Left cardiac atrium (tissue), 4 donors: ENCODE data around the gene MMS19. TPM values are rescaled to one million over a fixed set of nuclear protein-coding genes. Genes with fewer than 3 reads are reported as not detected.
"Not testable (repeated sequence)": the region's sequence is repeated elsewhere in the genome, so short reads cannot be mapped to it uniquely, and the experiment has no call there.

Experiments
- ATAC-seq, 2 donors: fragments of 200-7000 bp; cut with Tn5 transposase; one replicate each; pipeline ENCODE4 v1.9.1; 2020; ENCODE audit warnings: mild to moderate bottlenecking in 2 of 2, moderate library complexity in 2 of 2
- DNase-seq: peaks from one replicate; pipeline ENCODE4 v3.0.0-alpha.2; 2020
- intact Hi-C, 2 donors: fragments of 100-400 bp; cut with DNase I; formaldehyde crosslinking; loops; one replicate each; pipeline versions ENCODE4 v1.14.1 to v1.15.1; 2022 to 2023
- total RNA-seq, 2 donors: library from RNA; stranded (reverse); fragmentation: NEBNext Ultra II Directional; extraction: Animal tissue kit (Norgen Biotek cat#: 25700); gene quantifications; one replicate each; pipeline ENCODE4 v1.2.1, GENCODE V29; 2021
- donor health status: DM: no; HTN: yes; CAD: no.
- donor health status: DM: no; HTN: yes; CAD: no; lungs with severe emphysema.
- donor health status: DM: yes; HTN: yes; CAD: no.
- donor health status: Dilated cardiomyopathy.

Gene MMS19
- total RNA-seq, 2 donors from 2014 or later, result 31.9 to 34.0 TPM

DNA sequence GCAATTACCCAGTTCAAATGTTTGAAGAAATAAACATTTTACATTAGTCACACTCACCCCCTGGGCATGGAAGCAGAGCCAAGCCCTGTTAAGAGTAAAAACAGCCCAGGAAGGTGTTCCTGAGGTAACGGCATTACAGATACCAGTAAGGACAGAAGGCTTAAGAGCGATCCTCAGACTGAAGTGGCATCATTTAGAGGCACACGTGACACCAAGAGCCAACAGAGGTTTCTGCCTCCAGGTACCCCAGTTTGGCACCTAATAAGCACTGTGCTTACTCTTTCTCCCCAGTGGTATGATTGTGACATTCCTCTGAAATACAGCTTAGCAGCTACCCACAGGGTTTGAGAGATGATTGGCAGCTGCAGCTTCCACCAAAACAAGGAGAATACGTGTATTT, 17.2 kb downstream of the MMS19 start:
- ATAC-seq, result no peak
- intact Hi-C loops, result no loop called here
- no peak for DNase-seq

DNA sequence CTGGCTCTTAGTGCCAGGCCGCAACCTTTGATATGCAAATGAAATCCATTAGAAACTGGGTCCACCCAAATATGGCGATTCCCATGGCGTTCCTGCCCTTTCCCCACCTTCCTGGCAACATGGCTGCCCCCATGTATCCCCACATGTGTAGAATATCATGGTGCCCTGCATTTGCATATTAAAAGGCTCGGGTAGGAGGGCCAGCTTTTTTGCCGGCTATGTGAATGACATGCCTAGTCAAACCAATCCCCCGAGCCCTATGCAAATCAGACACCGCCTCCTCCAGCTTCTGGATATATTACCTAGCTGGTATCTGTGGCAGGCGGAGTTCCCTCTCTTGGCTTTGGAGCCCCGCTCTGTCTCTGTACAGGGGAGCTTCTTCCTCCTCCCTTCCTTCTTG, 18.3 kb downstream of the MMS19 start:
- intact Hi-C loops, result no loop called here
- DNase-seq (no peak), ATAC-seq (no peak)

DNA sequence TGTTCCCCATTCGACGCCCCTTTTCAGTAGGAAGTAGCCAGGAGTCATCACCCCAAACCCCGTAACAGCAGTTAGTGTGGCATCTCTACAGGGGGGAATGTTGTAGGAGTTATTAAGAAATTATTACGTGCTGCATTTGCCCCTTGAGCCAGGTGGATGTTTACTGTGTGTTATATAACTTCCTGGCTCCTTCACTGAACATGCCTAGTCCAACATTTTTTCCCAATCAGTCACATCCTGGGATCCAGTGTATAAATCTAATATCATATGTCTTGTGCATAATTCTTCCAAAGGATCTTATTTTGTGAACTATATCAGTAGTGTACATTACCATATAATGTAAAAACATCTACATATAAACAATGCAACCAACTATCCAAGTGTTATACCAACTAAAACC, 18.8 kb downstream of the MMS19 start:
- ATAC-seq, intact Hi-C loops, DNase-seq: not testable (repeated sequence)

DNA sequence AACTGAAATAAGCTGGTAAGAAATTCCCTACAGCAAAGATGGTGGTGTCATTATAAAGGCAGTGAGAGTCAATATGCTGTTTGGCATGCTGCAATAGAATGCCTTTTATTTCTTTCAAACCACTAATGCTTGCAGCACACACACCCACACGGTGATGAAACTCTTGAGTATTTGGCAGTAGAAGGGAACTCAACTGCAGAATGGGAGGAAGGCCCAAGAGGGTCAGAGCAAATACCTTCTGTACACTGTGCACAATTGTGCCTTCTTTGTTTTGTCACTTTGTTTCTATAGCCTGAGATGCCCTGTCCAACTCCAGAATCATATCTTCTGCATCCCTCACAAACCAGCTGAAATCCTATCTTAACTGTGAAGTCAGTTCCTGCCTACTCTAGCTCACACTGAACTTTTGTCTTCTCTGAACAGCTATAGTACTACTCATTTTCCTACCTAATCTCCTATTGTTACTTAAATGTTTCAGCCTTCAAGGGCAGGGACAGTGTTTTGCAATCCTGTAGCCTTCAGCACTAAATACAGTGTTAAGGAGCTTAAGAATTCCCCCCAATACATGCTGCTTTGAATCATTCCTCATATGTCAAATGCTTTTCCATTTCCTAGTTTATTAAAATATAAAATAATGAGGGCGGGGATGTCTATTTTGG, 22.2 kb downstream of the MMS19 start:
- ATAC-seq, result peak; percentile 82 to 83
- DNase-seq, result no peak
- intact Hi-C loops, result no loop called here

- DNase-seq (no peak), ATAC-seq (no peak)
- intact Hi-C loops, result no loop called here
Measured at GRCh38 chr10:97474918-97475317, 23.3 kb downstream of the MMS19 start.

- not testable (repeated sequence) for DNase-seq, ATAC-seq
- intact Hi-C loops, result loop anchor here (5.0 to 10.0 kb wide), 3 partner anchors 84 to 146 kb away; no protein-coding TSS in a partner anchor
Measured at GRCh38 chr10:97468781-97469180, 29.4 kb downstream of the MMS19 start.

DNA sequence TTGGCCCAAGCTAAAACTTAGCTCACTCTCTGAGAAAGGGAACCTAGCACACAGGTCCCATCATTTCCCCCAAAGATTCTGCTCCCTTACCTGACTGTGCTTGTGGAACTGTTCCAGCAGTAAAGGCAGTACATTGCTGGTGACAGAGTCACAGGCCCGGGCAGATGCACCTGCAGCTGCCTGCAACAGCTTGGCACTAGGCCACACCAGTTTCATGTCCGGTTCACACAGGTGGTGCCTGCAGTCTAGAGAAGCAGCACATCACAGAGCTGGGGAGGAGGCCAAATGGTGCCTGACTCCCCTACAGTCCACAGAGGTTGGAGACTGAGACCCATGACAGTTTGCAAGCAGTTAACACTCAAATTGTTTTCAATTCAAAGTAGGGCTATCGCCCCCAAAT, 30.1 kb downstream of the MMS19 start:
- DNase-seq (no peak), ATAC-seq (no peak)
- intact Hi-C loops, result loop anchor here (5.0 to 10.0 kb wide), 3 partner anchors 84 to 147 kb away; no protein-coding TSS in a partner anchor

GRCh38 chr10:97466755-97467154, 31.5 kb downstream of the MMS19 start:
- no peak for ATAC-seq
- intact Hi-C loops, result loop anchor here (5.0 to 10.0 kb wide), 3 partner anchors 86 to 148 kb away; no protein-coding TSS in a partner anchor

GRCh38 chr10:97465982-97466381, 32.2 kb downstream of the MMS19 start:
- intact Hi-C loops, result loop anchor here (5.0 to 10.0 kb wide), 3 partner anchors 86 to 149 kb away; no protein-coding TSS in a partner anchor
- ATAC-seq (no peak), DNase-seq (no peak)

More at GRCh38 chr10:97466755-97467154, 31.5 kb downstream of the MMS19 start:
- DNase-seq, result no peak

GRCh38 chr10:97464226-97464625, 34.0 kb downstream of the MMS19 start:
- ATAC-seq (no peak), DNase-seq (no peak)
- intact Hi-C loops, result loop anchor here in 1 of 2 donors (5.0 to 10.0 kb wide), 2 partner anchors 78 to 151 kb away; no protein-coding TSS in a partner anchor

- DNase-seq, result no peak
- peak; percentile 39 to 60 for ATAC-seq
- intact Hi-C loops, result loop anchor here in 1 of 2 donors (5.0 to 10.0 kb wide), 2 partner anchors 79 to 151 kb away; no protein-coding TSS in a partner anchor
Measured at GRCh38 chr10:97463363-97464132, 34.7 kb downstream of the MMS19 start.

- DNase-seq (no peak), ATAC-seq (no peak)
- intact Hi-C loops, result loop anchor here in 1 of 2 donors (5.0 to 10.0 kb wide), 2 partner anchors 80 to 152 kb away; no protein-coding TSS in a partner anchor
Measured at GRCh38 chr10:97462309-97462708, 35.9 kb downstream of the MMS19 start.

- no peak for DNase-seq
- intact Hi-C loops, result loop anchor here (5.0 to 10.0 kb wide), 2 partner anchors 82 to 155 kb away; no protein-coding TSS in a partner anchor
- no peak for ATAC-seq
Measured at GRCh38 chr10:97459933-97460332, 38.3 kb downstream of the MMS19 start.

DNA sequence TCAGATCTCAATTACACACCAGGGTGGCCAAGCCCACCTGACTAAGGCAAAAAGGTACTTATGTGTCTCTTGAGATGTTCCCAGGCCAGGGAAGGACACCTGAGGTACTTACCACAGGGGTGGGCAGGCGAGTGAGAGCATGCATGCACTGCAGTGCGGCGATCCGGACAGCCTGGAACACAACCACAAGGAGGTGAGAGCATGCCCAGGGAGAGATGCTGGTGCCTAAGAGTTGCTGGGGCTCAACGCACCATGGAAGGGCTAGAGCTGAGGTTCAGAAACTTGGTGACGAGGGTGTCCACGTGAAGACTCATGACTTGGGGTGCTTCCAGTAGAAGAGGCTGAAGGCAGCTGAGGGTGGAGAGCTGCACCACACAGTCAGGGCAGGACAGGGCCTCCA, 39.1 kb downstream of the MMS19 start:
- no peak for ATAC-seq
- DNase-seq, result no peak
- intact Hi-C loops, result loop anchor here in 1 of 2 donors (10.0 kb wide), 1 partner anchor 156 kb away; no protein-coding TSS in a partner anchor

DNA sequence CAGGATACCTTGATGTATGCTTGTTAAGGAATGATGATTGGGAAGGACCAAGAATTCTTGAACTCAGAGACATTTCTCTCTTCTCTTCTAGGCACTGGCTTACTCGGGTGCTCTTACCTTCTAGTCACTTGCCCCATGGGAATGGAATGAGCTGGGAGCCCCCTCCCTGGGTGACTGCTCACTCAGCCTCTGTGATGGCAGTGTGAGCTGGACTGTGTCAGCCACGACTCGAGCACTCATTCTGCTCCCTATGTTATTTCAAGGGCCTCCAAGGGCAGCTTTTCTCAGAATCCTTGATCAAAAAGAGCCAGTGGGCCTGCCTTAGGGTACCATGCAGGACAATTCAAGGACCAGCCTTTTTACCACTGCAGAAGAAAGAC, 41.5 kb downstream of the MMS19 start:
- intact Hi-C loops, result loop anchor here in 1 of 2 donors (10.0 kb wide), 1 partner anchor 158 kb away; no protein-coding TSS in a partner anchor
- ATAC-seq (no peak), DNase-seq (no peak)

GRCh38 chr10:97456034-97456685, 42.1 kb downstream of the MMS19 start:
- no peak for ATAC-seq

DNA sequence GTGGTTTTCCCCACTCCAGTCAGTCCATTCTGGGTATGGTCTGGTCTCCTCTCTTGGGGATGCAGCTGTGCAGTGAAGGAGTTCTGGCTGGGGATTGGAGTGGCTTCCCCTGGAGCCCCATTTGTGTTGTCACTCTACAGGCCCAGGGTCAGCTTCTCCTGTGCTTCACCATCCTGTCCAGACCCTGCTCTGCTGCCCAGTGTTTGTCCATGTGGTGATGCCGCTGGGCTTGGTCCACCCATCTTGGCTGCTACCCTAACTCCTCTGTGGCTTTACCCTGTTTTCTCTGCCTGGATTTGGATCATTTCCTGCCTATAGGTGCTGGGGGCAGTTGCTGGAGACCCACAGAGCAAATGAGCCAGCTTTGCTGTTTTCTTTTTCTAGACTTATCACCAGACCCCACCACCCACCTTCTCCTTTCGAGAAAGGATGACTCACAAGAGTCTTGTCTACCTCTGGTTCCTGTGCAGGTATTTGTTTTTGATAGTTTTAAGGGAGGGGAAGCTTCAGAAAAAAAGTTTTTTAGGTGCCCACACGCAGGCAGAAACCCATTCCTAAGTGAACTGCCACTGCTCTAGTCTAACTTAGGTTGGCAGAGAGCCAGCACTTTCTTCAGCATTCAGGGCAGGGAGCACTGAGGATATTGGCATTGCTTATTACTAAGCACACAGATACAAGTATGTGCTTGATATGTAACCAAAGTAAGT, 43.7 kb downstream of the MMS19 start:
- intact Hi-C loops, result loop anchor here in 1 of 2 donors (10.0 kb wide), 1 partner anchor 160 kb away; no protein-coding TSS in a partner anchor
- peak; percentile 37 for DNase-seq
- peak; percentile 37 to 85 for ATAC-seq

More at GRCh38 chr10:97456034-97456685, 42.1 kb downstream of the MMS19 start:
- no peak for DNase-seq
- intact Hi-C loops, result loop anchor here in 1 of 2 donors (10.0 kb wide), 1 partner anchor 159 kb away; no protein-coding TSS in a partner anchor

DNA sequence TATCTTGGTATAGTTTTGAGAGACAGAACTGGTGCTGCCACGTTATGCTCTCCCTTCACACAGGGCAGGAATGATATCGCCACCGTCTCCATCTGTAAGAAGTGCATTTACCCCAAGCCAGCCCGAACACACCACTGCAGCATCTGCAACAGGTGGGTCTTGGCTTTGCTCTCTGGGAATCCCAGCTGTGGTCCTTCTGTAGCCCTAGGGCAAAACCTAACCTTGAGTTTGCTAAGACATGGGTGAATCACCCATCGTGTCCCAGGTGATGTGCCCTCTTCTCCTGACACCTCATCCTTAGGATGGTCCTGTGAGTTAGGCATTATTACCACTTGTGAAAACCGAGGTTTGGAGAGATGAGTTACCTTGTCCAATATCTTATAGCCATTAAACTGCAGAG, 45.9 kb downstream of the MMS19 start:
- ATAC-seq (no peak), DNase-seq (no peak)
- intact Hi-C loops, result loop anchor here in 1 of 2 donors (10.0 kb wide), 1 partner anchor 162 kb away; no protein-coding TSS in a partner anchor
